ENCODE results near the gene AUTS2. TPM values are rescaled to one million over a fixed set of nuclear protein-coding genes. Genes with fewer than 3 reads are reported as not detected.

The AUTS2 gene
- total RNA-seq, 1 experiment from 2014 or later = 256 TPM

DNA sequence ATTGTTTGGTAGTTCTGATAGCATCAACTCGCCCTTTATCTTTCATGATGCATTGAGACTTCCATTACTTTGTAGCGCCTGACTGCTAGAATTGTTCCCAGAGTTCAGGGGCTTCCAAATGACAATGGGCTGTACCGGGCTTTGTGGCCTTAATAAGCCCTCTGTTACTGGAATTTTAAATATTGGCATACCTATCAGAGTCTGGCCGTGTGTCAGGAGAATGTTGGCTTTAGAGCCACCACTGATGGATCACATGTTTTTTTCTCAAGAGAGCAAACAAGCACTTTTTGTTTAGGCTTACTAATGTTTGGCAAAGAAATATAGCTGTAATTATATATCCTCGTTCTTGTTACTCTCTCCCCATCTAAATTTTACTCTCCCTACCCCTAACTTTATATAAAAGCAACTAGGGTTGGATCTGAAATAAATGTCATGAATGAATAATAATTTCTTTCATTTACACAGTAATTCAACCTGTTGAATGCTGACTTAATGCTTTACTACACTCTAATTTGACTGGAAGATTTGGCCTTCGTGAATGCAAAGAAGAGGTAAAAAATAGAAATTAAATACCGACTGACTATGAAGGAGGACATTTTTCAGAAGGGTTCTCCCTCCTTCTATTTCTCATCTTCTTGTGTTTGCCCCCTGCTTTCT lies 396.7 kb downstream of the AUTS2 start:
- H3K4me1 Mint-ChIP-seq = no peaks in the 10 kb centered on the region
- H3K4me3 Mint-ChIP-seq = no peak overlapping the region
- Histone ChIP-seq H2AFZ (ENCODE audit: low read length) (no peak overlapping the region), H2BK20ac (ENCODE audit: low read depth, low read length, poor library complexity, severe bottlenecking) (no peak overlapping the region), H3K14ac (ENCODE audit: insufficient read depth, low read length) (no peak overlapping the region), H3K27ac (ENCODE audit: insufficient read length, low read depth, low read length) (no peak overlapping the region), H3K4me1 (ENCODE audit: insufficient read depth, low read length) (no peaks in the 10 kb centered on the region), H3T11ph (ENCODE audit: low read length) (no peak overlapping the region), H3K18ac (ENCODE audit: insufficient read length, low read depth, low read length) (no peak overlapping the region), H2AK5ac (ENCODE audit: insufficient read length, low read length) (no peak overlapping the region), H3K9me3 (ENCODE audit: control insufficient read depth, low read depth, low read length) (no peaks in the 10 kb centered on the region), H2BK15ac (ENCODE audit: low read depth, low read length) (no peak overlapping the region), H2BK120ac (ENCODE audit: low read depth, low read length, poor library complexity, severe bottlenecking) (no peak overlapping the region), H3K4ac (ENCODE audit: low read depth, low read length) (no peak overlapping the region), H4K20me1 (ENCODE audit: control insufficient read depth, insufficient read depth, insufficient read length) (no peaks in the 10 kb centered on the region), H3K56ac (ENCODE audit: insufficient read length, low read depth, low read length) (no peak overlapping the region), H3K79me2 (ENCODE audit: insufficient read depth, low read length) (no peaks in the 10 kb centered on the region), H3K79me1 (ENCODE audit: insufficient read depth, low read depth, low read length, poor library complexity, severe bottlenecking) (no peaks in the 10 kb centered on the region), H3K4me2 (ENCODE audit: insufficient read depth, insufficient read length, low read length) (no peak overlapping the region), H3K27me3 (ENCODE audit: insufficient read depth, low read length) (no peaks in the 10 kb centered on the region), H4K5ac (ENCODE audit: insufficient read length, low read depth, low read length) (no peak overlapping the region), H3K23ac (ENCODE audit: insufficient read length, low read depth, low read length) (no peak overlapping the region), H3K9ac (ENCODE audit: extremely low read depth, insufficient read length, low read length) (no peak overlapping the region), H3K23me2 (ENCODE audit: insufficient read length, low read depth, low read length, poor library complexity, severe bottlenecking) (no peaks in the 10 kb centered on the region), H4K91ac (ENCODE audit: insufficient read length, low read depth, low read length) (no peak overlapping the region), H2BK5ac (ENCODE audit: insufficient read length, low read length) (no peak overlapping the region), H4K8ac (replicated peaks; ENCODE audit: insufficient read length, low read depth, low read length) (no peak overlapping the region), H2BK12ac (ENCODE audit: insufficient read length, low read depth, low read length) (no peak overlapping the region)
- no CpG with 5 or more reads among the region's 7 CpGs for WGBS (ENCODE audit: extremely low coverage, insufficient read length, low lambda C conversion rate)
- no peaks in the 10 kb centered on the region for H3K9me3 Mint-ChIP-seq
- no peak for DNase-seq
- H3K27me3 Mint-ChIP-seq (ENCODE audit: low read depth) = no peaks in the 10 kb centered on the region
- no peaks in the 10 kb centered on the region for H3K36me3 Mint-ChIP-seq (ENCODE audit: insufficient read depth in 1 of 3, low read depth in 3 of 3)
- H3K27ac Mint-ChIP-seq = no peak overlapping the region
- TF ChIP-seq, protein P1, sequence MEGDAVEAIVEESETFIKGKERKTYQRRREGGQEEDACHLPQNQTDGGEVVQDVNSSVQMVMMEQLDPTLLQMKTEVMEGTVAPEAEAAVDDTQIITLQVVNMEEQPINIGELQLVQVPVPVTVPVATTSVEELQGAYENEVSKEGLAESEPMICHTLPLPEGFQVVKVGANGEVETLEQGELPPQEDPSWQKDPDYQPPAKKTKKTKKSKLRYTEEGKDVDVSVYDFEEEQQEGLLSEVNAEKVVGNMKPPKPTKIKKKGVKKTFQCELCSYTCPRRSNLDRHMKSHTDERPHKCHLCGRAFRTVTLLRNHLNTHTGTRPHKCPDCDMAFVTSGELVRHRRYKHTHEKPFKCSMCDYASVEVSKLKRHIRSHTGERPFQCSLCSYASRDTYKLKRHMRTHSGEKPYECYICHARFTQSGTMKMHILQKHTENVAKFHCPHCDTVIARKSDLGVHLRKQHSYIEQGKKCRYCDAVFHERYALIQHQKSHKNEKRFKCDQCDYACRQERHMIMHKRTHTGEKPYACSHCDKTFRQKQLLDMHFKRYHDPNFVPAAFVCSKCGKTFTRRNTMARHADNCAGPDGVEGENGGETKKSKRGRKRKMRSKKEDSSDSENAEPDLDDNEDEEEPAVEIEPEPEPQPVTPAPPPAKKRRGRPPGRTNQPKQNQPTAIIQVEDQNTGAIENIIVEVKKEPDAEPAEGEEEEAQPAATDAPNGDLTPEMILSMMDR (conservative IDR thresholded peaks at IDR 0.05) = no peak

All from H9 (cell line).